Astrocyte (in vitro differentiated cells and primary cell): ENCODE measurements around the gene TBC1D9. TPM values are rescaled to one million over a fixed set of nuclear protein-coding genes. Genes with fewer than 3 reads are reported as not detected.

Source experiments
- DNase-seq: peaks from one replicate; pipeline ENCODE4 v3.0.0-alpha.2; 2010; ENCODE audit warnings: low read depth
- FAIRE-seq: peaks from 2 replicates; lab custom pipeline; 2011; peaks lifted over from hg19 to GRCh38; lab: Jason Lieb, UNC
- H2AFZ ChIP-seq: 2 replicates; pipeline ENCODE4 v1.6.0; 2012; ENCODE audit warnings: low read depth, low read length, inconsistent platforms
- H3K27ac ChIP-seq: 2 replicates; pipeline ENCODE4 v1.5.1; 2011; ENCODE audit warnings: low read depth, low read length, inconsistent platforms
- H3K27me3 ChIP-seq: 2 replicates; pipeline ENCODE4 v1.6.0; 2011; ENCODE audit warnings: low read length, inconsistent platforms; ENCODE audit not compliant: insufficient read depth
- H3K36me3 ChIP-seq: 2 replicates; pipeline ENCODE4 v1.5.1; 2011; ENCODE audit warnings: low read length, inconsistent platforms; ENCODE audit not compliant: insufficient read depth
- H3K4me1 ChIP-seq: 2 replicates; pipeline ENCODE4 v1.5.1; 2011; ENCODE audit warnings: low read length, inconsistent platforms; ENCODE audit not compliant: insufficient read depth
- H3K4me2 ChIP-seq: 2 replicates; pipeline ENCODE4 v1.6.0; 2012; ENCODE audit warnings: low read length, inconsistent platforms
- H3K4me3 ChIP-seq: 2 replicates; pipeline ENCODE4 v1.5.1; 2011; ENCODE audit warnings: low read depth, mild to moderate bottlenecking, low read length, inconsistent platforms; ENCODE audit not compliant: insufficient read depth
- H3K79me2 ChIP-seq: 2 replicates; pipeline ENCODE4 v1.6.0; 2012; ENCODE audit warnings: mild to moderate bottlenecking, low read length, inconsistent platforms; ENCODE audit not compliant: insufficient read depth
- H3K9ac ChIP-seq: 2 replicates; pipeline ENCODE4 v1.6.0; 2012; ENCODE audit warnings: mild to moderate bottlenecking, low read length, inconsistent platforms
- H3K9me3 ChIP-seq: 2 replicates; pipeline ENCODE4 v1.5.1; 2012; ENCODE audit warnings: low read depth, mild to moderate bottlenecking, low read length, inconsistent platforms; ENCODE audit not compliant: insufficient read depth
- H4K20me1 ChIP-seq: 2 replicates; pipeline ENCODE4 v1.6.0; 2012; ENCODE audit warnings: low read length, inconsistent platforms; ENCODE audit not compliant: insufficient read depth
- H3K27ac Mint-ChIP-seq: one replicate; pipeline ENCODE4 v1.8.0; 2021; ENCODE audit warnings: mild to moderate bottlenecking, mixed read lengths; ENCODE audit not compliant: unreplicated experiment
- H3K27me3 Mint-ChIP-seq: one replicate; pipeline ENCODE4 v1.8.0; 2021; ENCODE audit warnings: low read depth, mixed read lengths; ENCODE audit not compliant: unreplicated experiment
- H3K36me3 Mint-ChIP-seq: one replicate; pipeline ENCODE4 v1.8.0; 2021; ENCODE audit warnings: low read depth, mixed read lengths; ENCODE audit not compliant: unreplicated experiment
- H3K4me1 Mint-ChIP-seq: one replicate; pipeline ENCODE4 v1.8.0; 2021; ENCODE audit warnings: low read depth, mixed read lengths; ENCODE audit not compliant: unreplicated experiment
- H3K4me3 Mint-ChIP-seq: one replicate; pipeline ENCODE4 v1.8.0; 2021; ENCODE audit warnings: mild to moderate bottlenecking, moderate library complexity, mixed read lengths; ENCODE audit not compliant: unreplicated experiment
- H3K9me3 Mint-ChIP-seq: one replicate; pipeline ENCODE4 v1.8.0; 2021; ENCODE audit warnings: mild to moderate bottlenecking, mixed read lengths; ENCODE audit not compliant: unreplicated experiment
- CTCF ChIP-seq: IDR thresholded peaks from 2 replicates; pipeline ENCODE4 v1.5.1; 2011; ENCODE audit warnings: low read depth, mild to moderate bottlenecking, inconsistent platforms, low read length, moderate library complexity; ENCODE audit not compliant: insufficient read depth
- EZH2 ChIP-seq: IDR thresholded peaks from 2 replicates; pipeline ENCODE4 v1.6.1; 2012; ENCODE audit warnings: mild to moderate bottlenecking, low read length, inconsistent platforms; ENCODE audit not compliant: insufficient read depth
- total RNA-seq: library from RNA; stranded (reverse); gene quantifications from 2 replicates; pipeline ENCODE4 v1.2.1, GENCODE V29; 2021

Gene TBC1D9
- total RNA-seq, 1 donor from 2014 or later, result 31.6 TPM

GRCh38 chr4:140704964-140705363 lies 51.2 kb downstream of the TBC1D9 start:
- peaks cover 13% of the 10 kb centered on the region for H3K79me2 ChIP-seq
- H3K4me2 ChIP-seq, result no peak overlapping the region
- H3K36me3 ChIP-seq, result no peaks in the 10 kb centered on the region
- no peak overlapping the region for H3K27ac ChIP-seq
- peaks cover 6% of the 10 kb centered on the region for H3K36me3 Mint-ChIP-seq
- peaks cover 71% of the 10 kb centered on the region for H4K20me1 ChIP-seq
- no peaks in the 10 kb centered on the region for H3K9me3 ChIP-seq
- H3K9me3 Mint-ChIP-seq, result no peaks in the 10 kb centered on the region
- no peaks in the 10 kb centered on the region for H3K27me3 Mint-ChIP-seq
- no peaks in the 10 kb centered on the region for H3K27me3 ChIP-seq
- DNase-seq, result no peak
- no peak overlapping the region for H3K4me3 ChIP-seq
- no peak for FAIRE-seq
- no peak overlapping the region for H3K27ac Mint-ChIP-seq
- H3K4me3 Mint-ChIP-seq, result no peak overlapping the region
- peaks cover 25% of the 10 kb centered on the region for H3K4me1 Mint-ChIP-seq
- TF ChIP-seq CTCF (no peak), EZH2 (no peak)
- no peak overlapping the region for H3K9ac ChIP-seq
- no peak overlapping the region for H2AFZ ChIP-seq
- H3K4me1 ChIP-seq, result peaks cover 10% of the 10 kb centered on the region

- no peak overlapping the region for H3K27ac Mint-ChIP-seq
Measured at GRCh38 chr4:140704392-140704960, 51.7 kb downstream of the TBC1D9 start.

More at GRCh38 chr4:140704392-140704960, 51.7 kb downstream of the TBC1D9 start:
- no peak overlapping the region for H3K4me3 Mint-ChIP-seq
- DNase-seq, result no peak
- H3K4me1 Mint-ChIP-seq, result peaks cover 25% of the 10 kb centered on the region
- no peak for FAIRE-seq
- Histone ChIP-seq H3K36me3 (no peaks in the 10 kb centered on the region), H4K20me1 (peaks cover 66% of the 10 kb centered on the region), H3K79me2 (peaks cover 13% of the 10 kb centered on the region), H3K27me3 (no peaks in the 10 kb centered on the region), H3K4me3 (no peak overlapping the region), H3K9me3 (no peaks in the 10 kb centered on the region), H3K4me2 (no peak overlapping the region), H2AFZ (no peak overlapping the region), H3K27ac (no peak overlapping the region), H3K9ac (no peak overlapping the region), H3K4me1 (peaks cover 10% of the 10 kb centered on the region)
- H3K27me3 Mint-ChIP-seq, result no peaks in the 10 kb centered on the region
- H3K9me3 Mint-ChIP-seq, result no peaks in the 10 kb centered on the region
- TF ChIP-seq CTCF, result no peak
- H3K36me3 Mint-ChIP-seq, result peaks cover 9% of the 10 kb centered on the region
